Left cardiac atrium (tissue), 4 donors: ENCODE data around the gene CARD11. TPM values are rescaled to one million over a fixed set of nuclear protein-coding genes. Genes with fewer than 3 reads are reported as not detected.

Experiments used
- ATAC-seq, 2 donors: fragments of 200-7000 bp; cut with Tn5 transposase; one replicate each; pipeline ENCODE4 v1.9.1; 2020; ENCODE audit warnings: mild to moderate bottlenecking in 2 of 2, moderate library complexity in 2 of 2
- DNase-seq: peaks from one replicate; pipeline ENCODE4 v3.0.0-alpha.2; 2020
- intact Hi-C, 2 donors: fragments of 100-400 bp; cut with DNase I; formaldehyde crosslinking; loops; one replicate each; pipeline versions ENCODE4 v1.14.1 to v1.15.1; 2022 to 2023
- total RNA-seq, 2 donors: library from RNA; stranded (reverse); fragmentation: NEBNext Ultra II Directional; extraction: Animal tissue kit (Norgen Biotek cat#: 25700); gene quantifications; one replicate each; pipeline ENCODE4 v1.2.1, GENCODE V29; 2021
- donor health status: DM: no; HTN: yes; CAD: no.
- donor health status: DM: no; HTN: yes; CAD: no; lungs with severe emphysema.
- donor health status: DM: yes; HTN: yes; CAD: no.
- donor health status: Dilated cardiomyopathy.

The CARD11 gene
- total RNA-seq, 2 donors from 2014 or later: 0.42 to 1.3 TPM

DNA sequence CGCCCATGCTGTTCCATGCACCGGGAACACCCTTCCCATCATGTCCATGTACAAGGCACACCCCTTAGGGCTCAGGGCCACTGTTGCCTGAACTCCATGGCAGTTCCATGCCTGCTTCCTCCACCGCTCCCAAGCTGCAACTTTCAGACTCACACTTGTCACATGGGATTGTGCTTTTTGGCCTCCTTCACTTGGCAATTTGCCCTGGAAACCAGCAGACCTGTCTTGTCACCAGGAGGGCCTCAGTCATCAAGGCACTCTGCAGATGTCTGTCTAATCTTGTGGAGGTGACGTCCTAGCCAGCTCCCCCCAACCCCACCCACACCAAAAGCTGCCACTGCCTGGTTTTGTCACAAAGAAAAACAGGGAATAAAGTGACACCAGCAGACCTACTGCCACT, 47.5 kb downstream of the CARD11 start:
- ATAC-seq (no peak), DNase-seq (no peak)
- intact Hi-C loops: no loop called here

- intact Hi-C loops: no loop called here
- DNase-seq: no peak
- ATAC-seq: no peak
Measured at GRCh38 chr7:2993868-2994267, 49.8 kb downstream of the CARD11 start.

DNA sequence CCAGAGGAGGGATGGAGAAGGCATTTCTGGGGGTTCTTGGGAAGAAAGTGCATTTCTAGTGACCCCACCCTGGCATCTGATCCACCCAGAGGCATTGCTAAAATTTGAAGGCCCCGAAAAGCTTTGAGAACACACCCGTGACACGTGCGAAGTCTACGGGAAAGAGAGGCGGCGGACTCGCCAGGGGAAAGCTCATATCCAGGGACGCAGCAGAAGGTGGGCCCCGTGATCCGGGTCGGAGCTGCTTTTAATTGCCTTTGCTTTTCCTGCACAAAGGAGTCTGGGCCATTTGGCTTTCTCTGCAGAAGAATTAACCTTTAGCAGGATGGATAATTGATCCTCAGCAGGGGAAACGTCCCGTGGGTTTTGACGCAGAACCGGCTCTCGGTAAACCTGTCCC, 50.3 kb downstream of the CARD11 start:
- intact Hi-C loops: no loop called here
- ATAC-seq (no peak), DNase-seq (no peak)

- DNase-seq (no peak), ATAC-seq (no peak)
- intact Hi-C loops: no loop called here
Measured at GRCh38 chr7:2990949-2991470, 52.7 kb downstream of the CARD11 start.

DNA sequence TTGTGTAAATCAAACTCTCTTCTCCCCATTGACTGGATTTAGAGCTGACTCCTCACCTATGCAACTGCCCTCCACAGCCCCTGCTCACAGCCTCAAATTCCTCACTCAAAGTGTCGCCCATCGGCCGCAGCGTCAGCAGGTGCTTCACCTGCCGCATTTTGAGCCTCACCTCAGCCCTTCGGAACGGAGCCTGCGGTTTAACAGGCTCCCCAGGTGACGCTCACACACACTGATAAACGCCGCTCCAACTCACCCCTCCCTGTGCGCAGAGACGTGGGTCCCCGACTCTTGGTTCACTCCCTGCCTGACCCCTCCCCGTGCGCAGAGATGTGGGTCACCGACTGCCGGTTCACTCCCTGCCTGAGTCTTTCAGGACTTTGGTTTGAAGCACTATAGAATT, 57.1 kb downstream of the CARD11 start:
- ATAC-seq (no peak), DNase-seq (no peak)
- intact Hi-C loops: no loop called here

GRCh38 chr7:2985866-2986265, 57.8 kb downstream of the CARD11 start:
- intact Hi-C loops: no loop called here
- ATAC-seq: no peak
- DNase-seq: no peak

GRCh38 chr7:2984091-2984490, 59.6 kb downstream of the CARD11 start:
- DNase-seq (no peak), ATAC-seq (no peak)
- intact Hi-C loops: no loop called here

GRCh38 chr7:2983586-2983985, 60.1 kb downstream of the CARD11 start:
- DNase-seq (no peak), ATAC-seq (no peak)
- intact Hi-C loops: no loop called here

- ATAC-seq (no peak), DNase-seq (no peak)
- intact Hi-C loops: no loop called here
Measured at GRCh38 chr7:2982831-2983230, 60.8 kb downstream of the CARD11 start.

DNA sequence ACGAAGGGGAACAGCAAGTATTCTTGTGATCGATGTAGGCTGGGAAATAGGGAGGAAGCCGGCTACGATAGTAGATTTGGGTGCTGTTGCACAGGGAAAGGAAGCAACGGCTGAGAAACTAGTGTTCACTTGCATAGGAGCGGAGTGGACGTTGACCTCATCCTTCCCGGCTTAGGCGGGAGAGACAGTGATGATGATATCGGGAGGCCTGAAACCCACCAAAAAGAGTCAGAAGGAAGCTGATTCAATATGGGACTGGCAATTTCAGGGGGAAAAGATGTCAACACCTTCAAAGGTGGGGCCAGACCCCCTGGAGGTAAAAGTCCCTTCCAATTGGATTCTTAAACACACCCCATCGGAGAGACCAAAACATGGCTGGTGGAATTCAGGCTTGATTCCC, 61.3 kb downstream of the CARD11 start:
- no peak for ATAC-seq
- intact Hi-C loops: no loop called here
- no peak for DNase-seq

DNA sequence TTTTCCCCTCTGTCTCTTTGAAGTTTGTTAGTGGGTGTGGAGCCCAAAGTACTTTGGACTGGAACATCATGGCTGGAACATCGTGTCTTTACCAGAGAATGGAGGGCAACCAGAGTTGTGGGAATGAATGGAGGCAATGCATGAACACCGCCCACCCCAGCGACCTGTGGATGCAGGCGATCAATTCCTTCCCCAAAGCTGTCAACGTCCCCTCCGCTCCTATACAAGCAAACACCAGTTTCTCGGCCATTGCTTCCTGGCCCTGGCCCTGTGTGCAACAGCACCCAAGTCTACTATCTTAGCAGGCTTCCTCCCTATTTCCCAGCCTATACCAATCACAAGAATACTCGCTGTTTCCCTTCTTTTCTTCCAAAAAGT, 62.6 kb downstream of the CARD11 start:
- DNase-seq: no peak
- intact Hi-C loops: no loop called here
- ATAC-seq: no peak

- peak; percentile 21 to 30 for ATAC-seq
- no peak for DNase-seq
- intact Hi-C loops: no loop called here
Measured at GRCh38 chr7:2980401-2981102, 63.1 kb downstream of the CARD11 start.

DNA sequence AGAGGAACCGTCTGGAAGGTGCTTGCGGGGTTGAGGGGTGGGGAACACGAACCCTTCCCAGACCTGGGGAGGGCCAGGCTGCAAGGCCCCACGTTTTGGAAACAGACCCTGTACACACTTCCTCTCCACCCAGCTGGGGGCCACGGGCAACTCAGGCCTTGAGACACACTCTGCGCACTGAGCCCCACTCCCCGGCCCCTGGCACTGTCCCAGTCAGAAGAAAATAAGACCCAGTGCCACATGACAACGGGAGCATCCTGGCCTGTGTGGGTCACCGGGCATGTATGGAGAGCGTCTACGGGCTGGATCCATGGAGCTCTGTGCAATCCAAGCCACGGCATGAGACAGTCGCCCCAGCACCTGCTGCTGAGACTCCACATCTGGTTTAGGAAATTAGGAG, 63.7 kb downstream of the CARD11 start:
- ATAC-seq (no peak), DNase-seq (no peak)
- intact Hi-C loops: no loop called here

DNA sequence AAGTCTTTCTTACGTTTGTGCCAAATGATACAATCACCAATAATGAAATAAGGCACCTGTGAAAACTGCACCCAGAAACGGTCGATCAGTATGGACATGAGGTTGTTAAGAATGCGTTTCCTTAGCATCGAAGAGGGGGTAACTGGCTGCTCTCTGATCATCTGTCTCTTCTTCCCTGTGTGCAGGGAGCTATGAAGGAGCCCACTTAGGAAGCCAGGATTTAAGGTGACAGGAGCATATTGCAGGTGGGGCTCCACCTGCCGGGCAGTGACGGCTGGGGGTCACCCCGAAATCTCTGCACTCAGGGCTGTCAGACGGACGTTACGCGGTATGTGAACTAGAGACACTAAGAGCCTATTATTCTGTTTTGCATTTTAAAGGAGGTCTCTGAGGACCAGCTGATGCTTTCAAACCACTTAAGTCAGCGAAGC, 64.5 kb downstream of the CARD11 start:
- intact Hi-C loops: no loop called here
- ATAC-seq: no peak
- DNase-seq: no peak

GRCh38 chr7:2978408-2978807, 65.3 kb downstream of the CARD11 start:
- DNase-seq (peak; percentile 29), ATAC-seq (peak; percentile 63 to 78)
- intact Hi-C loops: no loop called here

DNA sequence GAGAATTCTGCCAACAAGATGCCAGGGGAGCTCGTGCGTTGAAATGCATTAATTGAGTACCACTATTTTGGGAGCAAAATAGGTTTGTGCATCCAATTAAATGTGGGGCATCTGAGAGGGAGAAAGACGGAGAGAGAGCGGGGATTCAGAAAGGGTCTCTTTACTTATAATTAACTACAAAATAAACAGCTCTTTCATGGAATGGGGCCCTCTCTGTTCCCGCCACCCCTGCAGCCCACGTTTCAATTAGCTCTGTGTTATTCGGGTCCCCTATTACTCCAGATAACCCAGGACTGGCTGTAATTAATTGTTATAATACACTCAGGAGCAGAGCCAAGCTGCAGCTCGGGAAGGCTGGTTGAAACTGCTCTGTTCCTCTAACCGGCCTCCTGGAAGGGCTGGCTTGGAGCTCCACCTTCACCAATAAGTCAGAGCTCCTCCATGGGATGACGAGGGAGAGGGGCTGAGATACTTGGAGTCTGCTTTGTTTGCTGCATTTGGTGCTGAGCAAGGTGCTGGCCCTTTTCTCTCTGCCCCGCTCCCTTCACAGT, 67.8 kb downstream of the CARD11 start:
- intact Hi-C loops: no loop called here
- ATAC-seq (no peak), DNase-seq (no peak)

GRCh38 chr7:2974093-2974819, 69.4 kb downstream of the CARD11 start:
- ATAC-seq (no peak), DNase-seq (no peak)
- intact Hi-C loops: no loop called here

GRCh38 chr7:2972835-2973161, 70.9 kb downstream of the CARD11 start:
- intact Hi-C loops: no loop called here
- DNase-seq: no peak
- no peak for ATAC-seq

DNA sequence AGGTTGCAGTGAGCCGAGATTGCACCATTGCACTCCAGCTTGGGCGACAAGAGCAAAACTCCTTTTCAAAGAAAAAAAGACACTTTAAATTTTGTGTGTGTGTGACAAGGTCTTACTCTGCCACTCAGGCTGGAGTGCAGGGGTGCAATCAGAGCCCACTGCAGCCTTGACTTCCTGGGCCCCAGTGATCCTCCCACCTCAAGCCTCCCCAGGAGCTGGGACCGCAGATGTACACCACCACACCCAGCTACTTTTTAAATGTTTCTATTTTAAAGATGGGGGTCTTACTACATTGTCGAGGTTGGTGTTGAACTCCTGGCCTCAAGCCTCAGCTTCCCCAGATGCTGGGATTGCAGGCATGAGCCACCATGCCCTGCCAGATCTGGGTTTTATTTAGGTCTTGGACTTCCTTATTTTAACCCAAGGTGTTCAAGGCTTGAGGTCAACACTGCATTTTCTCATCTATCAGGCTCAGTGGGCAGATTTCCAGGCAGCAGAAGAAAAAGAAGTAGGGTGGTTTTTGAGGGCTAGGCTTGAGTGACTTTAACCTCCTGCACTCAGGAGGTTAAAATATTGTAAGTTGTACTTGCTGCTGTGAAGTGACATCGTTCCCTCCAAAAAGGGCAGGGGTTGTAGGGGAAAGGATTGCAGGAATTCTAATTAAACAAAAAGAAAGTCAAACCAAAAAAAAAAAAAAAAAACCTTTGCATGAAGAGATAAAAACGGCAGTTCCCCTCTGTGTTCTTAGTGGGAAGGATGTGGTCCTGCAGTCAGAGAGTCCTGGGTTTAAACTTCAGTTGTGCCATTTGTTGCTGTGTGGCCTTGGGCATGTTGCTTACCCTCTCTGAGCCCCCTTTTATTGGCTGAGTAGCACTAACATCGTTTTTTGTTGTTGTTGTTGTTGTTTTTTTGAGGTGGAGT, 71.5 kb downstream of the CARD11 start:
- ATAC-seq (no peak), DNase-seq (no peak)
- intact Hi-C loops: no loop called here

DNA sequence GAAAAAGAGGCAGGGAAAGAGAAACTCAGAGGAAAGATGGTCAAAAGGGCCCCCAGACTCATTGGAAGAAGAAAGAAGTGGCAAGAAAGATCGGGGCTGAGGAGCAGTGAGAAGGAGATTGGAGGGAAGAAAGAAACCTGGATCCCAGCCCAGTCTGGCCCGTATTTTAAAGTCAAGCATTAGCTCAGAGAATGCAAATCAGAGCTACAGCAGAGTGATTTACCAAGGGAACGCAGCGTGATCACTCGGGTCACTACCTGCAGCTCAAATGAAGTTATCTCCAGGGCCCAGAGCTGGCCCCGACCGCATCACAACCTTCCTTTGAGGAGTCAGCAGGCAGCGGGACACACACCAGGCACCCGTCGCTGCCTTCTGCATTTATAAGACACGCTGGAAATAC, 72.8 kb downstream of the CARD11 start:
- intact Hi-C loops: no loop called here
- no peak for DNase-seq
- ATAC-seq: no peak
